Amniotic stem cell (primary cell): ENCODE measurements around the gene LMF2.

Experiments used
- DNase-seq: peaks from one replicate; lab custom pipeline; 2025; lab: John Stamatoyannopoulos, UW

The LMF2 gene

GRCh38 chr22:50481440-50482106 is 25.9 kb downstream of the LMF2 start, which contains the start of gene ADM2:
ADM2 (plus strand) TSS chr22:50481543; CDS start chr22:50481848, 305 bp downstream.
- no peak for DNase-seq

GRCh38 chr22:50481045-50481439 is 26.5 kb downstream of the LMF2 start:
- DNase-seq, result no peak

GRCh38 chr22:50479721-50480120 is 27.8 kb downstream of the LMF2 start:
- no peak for DNase-seq

- DNase-seq, result no peak
Measured at GRCh38 chr22:50477923-50478322, 29.6 kb downstream of the LMF2 start.

GRCh38 chr22:50476868-50477267 is 30.6 kb downstream of the LMF2 start:
- no peak for DNase-seq

GRCh38 chr22:50475652-50476002 is 31.9 kb downstream of the LMF2 start:
- DNase-seq, result no peak

GRCh38 chr22:50474710-50475651 is 32.5 kb downstream of the LMF2 start, which contains the start of gene SBF1:
SBF1 (minus strand) TSS chr22:50475035; CDS start chr22:50474840, 195 bp downstream.
- peak; percentile 76 for DNase-seq

GRCh38 chr22:50473855-50474671 is 33.4 kb downstream of the LMF2 start:
- no peak for DNase-seq

- no peak for DNase-seq
Measured at GRCh38 chr22:50473088-50473487, 34.4 kb downstream of the LMF2 start.

GRCh38 chr22:50471962-50472361 is 35.5 kb downstream of the LMF2 start:
- no peak for DNase-seq

- no peak for DNase-seq
Measured at GRCh38 chr22:50471197-50471847, 36.2 kb downstream of the LMF2 start.

GRCh38 chr22:50470491-50470890 is 37.0 kb downstream of the LMF2 start:
- no peak for DNase-seq

GRCh38 chr22:50469377-50470305 is 37.9 kb downstream of the LMF2 start:
- DNase-seq, result no peak

GRCh38 chr22:50468626-50469025 is 38.9 kb downstream of the LMF2 start:
- no peak for DNase-seq

GRCh38 chr22:50467773-50468440 is 39.6 kb downstream of the LMF2 start:
- DNase-seq, result no peak

- DNase-seq, result no peak
Measured at GRCh38 chr22:50467341-50467740, 40.2 kb downstream of the LMF2 start.

- no peak for DNase-seq
Measured at GRCh38 chr22:50465066-50465930, 42.2 kb downstream of the LMF2 start.

- DNase-seq, result no peak
Measured at GRCh38 chr22:50464451-50464850, 43.1 kb downstream of the LMF2 start.
